ENCODE measurements around the gene SF3A2. TPM values are rescaled to one million over a fixed set of nuclear protein-coding genes. Genes with fewer than 3 reads are reported as not detected.

Gene SF3A2
- total RNA-seq, 4 donors from 2014 or later, result 23.9 to 29.2 (median 26.5) TPM

DNA sequence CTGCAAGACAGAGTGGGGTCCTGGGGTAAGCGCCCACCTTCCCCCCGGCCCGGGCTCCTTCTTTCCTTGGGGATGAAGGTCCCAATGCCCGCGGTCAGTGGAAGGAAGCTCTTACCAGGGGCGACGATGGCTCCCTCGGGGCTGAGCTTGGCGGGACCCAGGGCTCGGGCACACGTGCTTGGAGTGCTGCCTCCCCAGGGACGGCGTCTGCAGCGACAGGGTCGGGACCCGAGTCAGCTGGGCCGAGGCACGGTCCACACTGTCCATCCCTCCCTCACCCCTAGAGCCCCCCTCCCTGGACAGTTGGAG is 16.1 kb downstream of the SF3A2 start:
- H3K4me3 ChIP-seq, result no peak overlapping the region
- peaks cover 0 to 5% of the 10 kb centered on the region in 2 donors for H3K36me3 ChIP-seq
- intact Hi-C loops (cut with DNase I; ENCODE audit: low total_unique reads), result no loop called here
- H3K9me3 ChIP-seq, result no peaks in the 10 kb centered on the region
- H3K4me1 ChIP-seq, result peaks cover 20 to 53% of the 10 kb centered on the region in 2 donors
- in situ Hi-C loops (cut with MboI; ENCODE audit: low sequenced_read_pairs in 4 of 4), result no loop called here
- TF ChIP-seq POLR2A (IDR thresholded peaks at IDR 0.05) (no peak), CTCF (IDR thresholded peaks at IDR 0.05 in 4 of 5, conservative IDR thresholded peaks at IDR 0.05 in 1 of 5) (no peak)
- no peaks in the 10 kb centered on the region for H3K27me3 ChIP-seq
- DNase-seq (no peak), ATAC-seq (no peak)
- peak overlapping the region; percentile 0 to 100 (median 98) for H3K27ac ChIP-seq

GRCh38 chr19:2253106-2254063 is 16.8 kb downstream of the SF3A2 start:
- Histone ChIP-seq H3K36me3 (no peaks in the 10 kb centered on the region), H3K4me1 (peaks cover 20 to 52% of the 10 kb centered on the region in 2 donors), H3K27ac (peak overlapping the region; percentile 98 to 100 (median 100)), H3K27me3 (no peaks in the 10 kb centered on the region), H3K9me3 (no peaks in the 10 kb centered on the region), H3K4me3 (peak overlapping the region in 3 of 4 donors; percentile 17 to 77 (median 73))
- intact Hi-C loops (cut with DNase I; ENCODE audit: low total_unique reads) (no loop called here), in situ Hi-C loops (cut with MboI; ENCODE audit: low sequenced_read_pairs in 4 of 4) (no loop called here)
- DNase-seq (no peak), ATAC-seq (no peak)
- TF ChIP-seq CTCF (IDR thresholded peaks at IDR 0.05 in 4 of 5, conservative IDR thresholded peaks at IDR 0.05 in 1 of 5) (no peak), POLR2A (IDR thresholded peaks at IDR 0.05) (no peak)

DNA sequence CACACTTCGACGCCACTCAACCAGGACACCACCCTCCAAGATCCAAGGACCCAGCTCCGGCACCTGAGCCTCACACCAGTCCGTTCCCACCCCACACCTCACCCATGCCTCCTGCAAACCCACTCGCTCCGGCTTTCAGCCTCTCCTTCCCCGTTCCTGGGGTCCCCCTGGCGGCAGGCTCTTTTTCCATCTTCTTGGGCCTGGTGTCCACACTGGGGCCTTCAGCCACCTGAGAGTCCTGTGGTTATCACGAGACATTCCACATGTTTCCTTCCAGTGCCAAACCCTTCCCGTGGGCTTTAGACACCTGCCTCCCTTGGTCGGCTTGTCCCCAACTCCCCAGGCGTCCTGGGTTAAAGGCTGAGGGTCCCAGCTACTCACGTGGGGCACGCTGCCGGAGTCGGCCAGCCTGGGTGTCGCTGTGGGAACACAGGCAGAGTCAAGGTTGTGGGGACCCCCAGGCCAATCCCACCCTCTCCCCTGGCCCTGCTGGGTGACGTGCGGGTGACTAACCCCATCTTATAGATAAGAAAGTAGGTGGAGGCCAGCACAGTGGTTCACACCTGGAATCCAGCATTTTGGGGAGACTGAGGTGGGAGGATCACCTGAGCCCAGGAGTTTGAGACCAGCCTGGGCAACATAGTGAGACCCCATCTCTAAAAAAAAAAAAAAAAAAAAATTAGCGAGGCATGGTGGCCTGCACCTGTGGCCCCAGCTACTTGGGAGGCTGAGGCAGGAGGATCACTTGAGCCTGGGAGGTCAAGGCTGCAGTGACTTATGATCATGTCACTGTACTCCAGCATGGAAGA is 17.6 kb downstream of the SF3A2 start:
- intact Hi-C loops (cut with DNase I; ENCODE audit: low total_unique reads), result no loop called here
- TF ChIP-seq CTCF (IDR thresholded peaks at IDR 0.05 in 4 of 5, conservative IDR thresholded peaks at IDR 0.05 in 1 of 5), result peak in 2 of 5 experiments; percentile 30 to 42
- no peak for TF ChIP-seq POLR2A (IDR thresholded peaks at IDR 0.05)
- peaks cover 19 to 48% of the 10 kb centered on the region in 2 donors for H3K4me1 ChIP-seq
- in situ Hi-C loops (cut with MboI; ENCODE audit: low sequenced_read_pairs in 4 of 4), result no loop called here
- H3K4me3 ChIP-seq, result peak overlapping the region; percentile 60 to 77 (median 68)
- H3K36me3 ChIP-seq, result no peaks in the 10 kb centered on the region
- no peaks in the 10 kb centered on the region for H3K27me3 ChIP-seq
- ATAC-seq (peak in 1 of 2 donors; percentile 20), DNase-seq (peak in 1 of 2 donors; percentile 54)
- H3K27ac ChIP-seq, result peak overlapping the region; percentile 98 to 100 (median 100)
- no peaks in the 10 kb centered on the region for H3K9me3 ChIP-seq

DNA sequence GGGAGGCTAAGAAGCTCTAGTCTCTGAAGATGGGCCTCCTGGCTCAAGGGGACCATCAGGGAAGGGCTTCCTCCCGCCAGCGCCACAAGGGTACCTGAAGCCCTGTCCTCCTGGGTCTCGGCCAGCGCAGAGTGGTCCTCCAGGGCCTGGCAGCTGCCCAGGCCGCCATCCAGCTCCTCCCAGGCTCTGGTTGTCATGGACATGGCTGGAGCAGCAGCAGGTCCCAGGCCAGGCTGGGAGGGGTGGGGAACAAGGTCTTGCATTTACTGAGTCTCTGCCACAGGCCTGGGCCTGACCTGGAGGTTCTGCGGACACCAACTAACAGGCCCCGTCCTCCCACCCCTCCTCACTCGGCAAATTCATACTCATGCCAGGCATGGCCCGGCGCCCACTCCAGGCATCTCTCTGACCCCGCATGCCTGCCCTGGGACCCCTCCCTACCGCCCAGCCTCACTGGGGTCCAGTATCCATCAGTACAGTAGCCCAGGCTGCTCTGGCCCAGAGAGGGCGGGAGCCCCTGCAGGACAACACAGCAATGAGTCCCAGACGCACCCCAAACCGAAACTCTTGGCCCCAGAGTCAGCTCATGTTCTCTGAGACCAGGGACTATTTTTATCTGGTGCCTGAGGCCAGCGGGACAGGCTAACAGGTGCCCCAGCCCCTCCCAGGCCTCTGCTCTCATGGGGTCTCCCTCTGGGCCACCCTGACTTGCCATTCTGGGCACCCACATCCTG is 18.7 kb downstream of the SF3A2 start:
- Histone ChIP-seq H3K27ac (peak overlapping the region; percentile 98 to 100 (median 100)), H3K27me3 (no peaks in the 10 kb centered on the region), H3K36me3 (no peaks in the 10 kb centered on the region), H3K4me3 (peak overlapping the region; percentile 60 to 77 (median 68)), H3K9me3 (no peaks in the 10 kb centered on the region), H3K4me1 (peaks cover 17 to 39% of the 10 kb centered on the region in 2 donors)
- TF ChIP-seq CTCF (IDR thresholded peaks at IDR 0.05 in 4 of 5, conservative IDR thresholded peaks at IDR 0.05 in 1 of 5) (no peak), POLR2A (IDR thresholded peaks at IDR 0.05) (peak in 1 of 2 donors; percentile 5)
- ATAC-seq, result peak; percentile 76 to 77
- intact Hi-C loops (cut with DNase I; ENCODE audit: low total_unique reads) (no loop called here), in situ Hi-C loops (cut with MboI; ENCODE audit: low sequenced_read_pairs in 4 of 4) (no loop called here)
- peak; percentile 73 to 89 for DNase-seq

All from gastrocnemius medialis (tissue), 4 donors.